Endodermal cell (in vitro differentiated cells): ENCODE data around the gene SLC35E4. TPM values are rescaled to one million over a fixed set of nuclear protein-coding genes. Genes with fewer than 3 reads are reported as not detected.

Experiments used
- DNase-seq: peaks from one replicate; pipeline ENCODE4 v3.0.0-alpha.2; 2017
- H3K27ac ChIP-seq: 2 replicates; pipeline ENCODE4 v1.5.1; 2013; ENCODE audit warnings: mild to moderate bottlenecking, low read depth, low read length, moderate library complexity
- H3K27me3 ChIP-seq: 2 replicates; pipeline ENCODE4 v1.6.1; 2013; ENCODE audit warnings: mild to moderate bottlenecking, low read length, moderate library complexity; ENCODE audit not compliant: insufficient read depth, control insufficient read depth, poor library complexity, severe bottlenecking
- H3K36me3 ChIP-seq: 2 replicates; pipeline ENCODE4 v1.7.0; 2013; ENCODE audit warnings: mild to moderate bottlenecking, low read length, moderate library complexity; ENCODE audit not compliant: control insufficient read depth, insufficient read depth
- H3K4me1 ChIP-seq: one replicate; pipeline ENCODE4 v1.7.0; 2013; ENCODE audit warnings: low read length; ENCODE audit not compliant: control insufficient read depth, insufficient read depth
- H3K4me3 ChIP-seq: 2 replicates; pipeline ENCODE4 v1.5.1; 2013; ENCODE audit warnings: mild to moderate bottlenecking, low read length, moderate library complexity
- H3K9ac ChIP-seq: 2 replicates; pipeline ENCODE4 v1.6.1; 2013; ENCODE audit warnings: mild to moderate bottlenecking, low read length, moderate library complexity; ENCODE audit not compliant: poor library complexity, severe bottlenecking; ENCODE audit errors: extremely low read depth
- H3K9me3 ChIP-seq: 2 replicates; pipeline ENCODE4 v1.6.1; 2013; ENCODE audit warnings: mild to moderate bottlenecking, low read length, moderate library complexity; ENCODE audit not compliant: control insufficient read depth
- H3K27ac Mint-ChIP-seq: 2 replicates; pipeline ENCODE4 v1.8.0; 2020; ENCODE audit warnings: mixed read lengths
- H3K27me3 Mint-ChIP-seq: 2 replicates; pipeline ENCODE4 v1.8.0; 2021; ENCODE audit warnings: mild to moderate bottlenecking, mixed read lengths; ENCODE audit not compliant: insufficient read depth
- H3K36me3 Mint-ChIP-seq: 2 replicates; pipeline ENCODE4 v1.8.0; 2020; ENCODE audit warnings: low read depth, mixed read lengths
- H3K4me1 Mint-ChIP-seq: 2 replicates; pipeline ENCODE4 v1.8.0; 2020; ENCODE audit warnings: mixed read lengths
- H3K4me3 Mint-ChIP-seq: 2 replicates; pipeline ENCODE4 v1.8.0; 2020; ENCODE audit warnings: mild to moderate bottlenecking, moderate library complexity, mixed read lengths
- H3K9me3 Mint-ChIP-seq: 2 replicates; pipeline ENCODE4 v1.8.0; 2020; ENCODE audit warnings: mild to moderate bottlenecking, mixed read lengths
- CTCF ChIP-seq: fragments of 200-600 bp; sonication (generic); conservative IDR thresholded peaks from 2 replicates; pipeline ENCODE4 v1.5.0; 2021; ENCODE audit warnings: antibody characterized with exemption, mild to moderate bottlenecking
- WGBS, 2 experiments: methylation state at CpG; one replicate each; pipeline versions ENCODE4 v1.1.5 to v1.1.7; 2013; ENCODE audit warnings: missing lambda C conversion rate in 2 of 2, mixed read lengths in 1 of 2; ENCODE audit not compliant: insufficient coverage in 1 of 2, insufficient read length in 1 of 2; 5-methylcytosine and 5-hydroxymethylcytosine counted together
- total RNA-seq, 2 donors: library from RNA; stranded (reverse); fragmentation: NEBNext Ultra II Directional in 1 of 2; extraction: Animal tissue kit (Norgen Biotek cat#: 25700) in 1 of 2; gene quantifications; 2 replicates in 1 of 2; 3 replicates in 1 of 2; pipeline ENCODE4 v1.2.1, GENCODE V29; 2021

SLC35E4 gene
- total RNA-seq, 2 donors from 2014 or later: 2.3 to 3.9 TPM

GRCh38 chr22:30614268-30614667, 21.3 kb upstream of the SLC35E4 start:
- Histone ChIP-seq H3K9me3 (no peaks in the 10 kb centered on the region), H3K27ac (no peak overlapping the region), H3K9ac (no peak overlapping the region), H3K27me3 (no peaks in the 10 kb centered on the region), H3K36me3 (peaks cover 55% of the 10 kb centered on the region), H3K4me3 (no peak overlapping the region), H3K4me1 (no peaks in the 10 kb centered on the region)
- TF ChIP-seq CTCF: no peak
- Mint-ChIP-seq H3K36me3 (peaks cover 70% of the 10 kb centered on the region), H3K27me3 (no peaks in the 10 kb centered on the region), H3K4me1 (peaks cover 11% of the 10 kb centered on the region), H3K4me3 (no peak overlapping the region), H3K9me3 (no peaks in the 10 kb centered on the region), H3K27ac (no peak overlapping the region)
- no peak for DNase-seq
- WGBS, 2 experiments: 92 to 100% methylated on average over 1 to 7 of the region's 7 CpGs

GRCh38 chr22:30614879-30615278, 20.7 kb upstream of the SLC35E4 start:
- H3K9me3 Mint-ChIP-seq: no peaks in the 10 kb centered on the region
- H3K4me1 ChIP-seq: no peaks in the 10 kb centered on the region
- H3K9ac ChIP-seq: no peak overlapping the region
- no peak overlapping the region for H3K27ac ChIP-seq
- H3K27ac Mint-ChIP-seq: no peak overlapping the region
- H3K27me3 Mint-ChIP-seq: no peaks in the 10 kb centered on the region
- no peak for DNase-seq
- H3K4me3 ChIP-seq: no peak overlapping the region
- no peak overlapping the region for H3K4me3 Mint-ChIP-seq
- peaks cover 5% of the 10 kb centered on the region for H3K4me1 Mint-ChIP-seq
- no peaks in the 10 kb centered on the region for H3K9me3 ChIP-seq
- no peaks in the 10 kb centered on the region for H3K27me3 ChIP-seq
- no peak for TF ChIP-seq CTCF
- H3K36me3 ChIP-seq: peaks cover 60% of the 10 kb centered on the region
- H3K36me3 Mint-ChIP-seq: peaks cover 75% of the 10 kb centered on the region

- Histone ChIP-seq H3K27ac (no peak overlapping the region), H3K36me3 (peaks cover 59% of the 10 kb centered on the region), H3K27me3 (no peaks in the 10 kb centered on the region), H3K9ac (no peak overlapping the region), H3K4me3 (no peak overlapping the region), H3K4me1 (no peaks in the 10 kb centered on the region), H3K9me3 (no peaks in the 10 kb centered on the region)
- no peaks in the 10 kb centered on the region for H3K4me1 Mint-ChIP-seq
- H3K27ac Mint-ChIP-seq: no peak overlapping the region
- no peak overlapping the region for H3K4me3 Mint-ChIP-seq
- no peaks in the 10 kb centered on the region for H3K27me3 Mint-ChIP-seq
- WGBS, 2 experiments: 89 to 91% methylated on average over 6 to 7 of the region's 7 CpGs
- no peak for TF ChIP-seq CTCF
- DNase-seq: no peak
- peaks cover 76% of the 10 kb centered on the region for H3K36me3 Mint-ChIP-seq
- H3K9me3 Mint-ChIP-seq: no peaks in the 10 kb centered on the region
These were observed 20.0 kb upstream of the SLC35E4 start for GRCh38 chr22:30615543-30615954.
